Adrenal gland (tissue), 12 donors: Measurements from ENCODE around the gene IRAK3. TPM values are rescaled to one million over a fixed set of nuclear protein-coding genes. Genes with fewer than 3 reads are reported as not detected.
"Not testable (repeated sequence)": the region's sequence is repeated elsewhere in the genome, so short reads cannot be mapped to it uniquely, and the experiment has no call there.

Source experiments
- DNase-seq, 7 donors: peaks; one replicate each; pipeline ENCODE4 v3.0.0-alpha.2; 2019 to 2020
- H3K27ac ChIP-seq, 5 donors: fragments of 200-600 bp; sonication (generic) in 4 of 5; 1 replicate in 3 of 5; 2 replicates in 2 of 5; pipeline versions ENCODE4 v1.5.1 to v1.8.0; 2016 to 2020; ENCODE audit warnings: mild to moderate bottlenecking in 1 of 5
- H3K27me3 ChIP-seq: fragments of 200-600 bp; 2 replicates; pipeline ENCODE4 v1.8.0; 2021
- H3K36me3 ChIP-seq, 2 donors: fragments of 200-600 bp; replicated peaks in 1 of 2; 1 replicate in 1 of 2; 2 replicates in 1 of 2; pipeline versions ENCODE4 v1.5.1 to v1.8.0; 2018 to 2022
- H3K4me1 ChIP-seq, 2 donors: fragments of 200-600 bp; replicated peaks in 1 of 2; 1 replicate in 1 of 2; 2 replicates in 1 of 2; pipeline versions ENCODE4 v1.5.1 to v1.8.0; 2018 to 2021
- H3K4me3 ChIP-seq, 4 donors: fragments of 200-600 bp; sonication (generic) in 3 of 4; one replicate each; pipeline ENCODE4 v1.5.1; 2016 to 2018
- H3K9me3 ChIP-seq, 3 donors: fragments of 200-600 bp; sonication (generic) in 1 of 3; replicated peaks in 1 of 3; 1 replicate in 2 of 3; 2 replicates in 1 of 3; pipeline versions ENCODE4 v1.5.1 to v1.8.0; 2016 to 2021
- CTCF ChIP-seq, 6 experiments: fragments of 450-650 bp in 4 of 6; fragments of 200-600 bp in 2 of 6; sonication (generic) in 1 of 6; IDR thresholded peaks; 1 replicate in 5 of 6; 2 replicates in 1 of 6; pipeline versions ENCODE4 v1.5.1 to v1.8.0; 2016 to 2021; ENCODE audit warnings: antibody characterized with exemption in 6 of 6, mild to moderate bottlenecking in 2 of 6, moderate library complexity in 1 of 6
- POLR2A ChIP-seq, 2 donors: fragments of 450-650 bp; IDR thresholded peaks; one replicate each; pipeline ENCODE4 v1.6.1; 2017; ENCODE audit warnings: antibody characterized with exemption in 2 of 2, mild to moderate bottlenecking in 2 of 2, moderate library complexity in 1 of 2
- WGBS, 4 donors: extraction: QIAGEN DNeasy Blood & Tissue Kit in 2 of 4; methylation state at CpG; one replicate each; pipeline versions ENCODE4 v1.1.5 to v1.1.7; 2013 to 2017; 5-methylcytosine and 5-hydroxymethylcytosine counted together
- intact Hi-C, 2 donors: fragments of 100-400 bp; cut with DNase I; formaldehyde crosslinking; loops; one replicate each; pipeline versions ENCODE4 v1.14.1 to v1.15.0; 2022 to 2023
- polyA plus RNA-seq, 3 donors: library from polyadenylated mRNA; stranded (reverse); fragments of 200-250 nt in 2 of 3; fragments of 350-450 nt in 1 of 3; fragmentation: Illumina TruSeq in 1 of 3; extraction: RNeasy Lipid Tissue Mini Kit (QIAGEN cat#74804) in 1 of 3; gene quantifications; one replicate each; pipeline ENCODE4 v1.2.3, GENCODE V29; 2013 to 2014
- total RNA-seq, 9 donors: library from RNA; depleted of rRNA in 4 of 9; stranded (reverse); fragments of >200 nt in 4 of 9; fragments of 120-200 nt in 1 of 9; fragmentation: NEBNext Ultra II Directional in 1 of 9; extraction: Animal tissue kit (Norgen Biotek cat#: 25700) in 1 of 9; gene quantifications; one replicate each; pipeline versions ENCODE4 v1.1.0 to v1.2.4, GENCODE V29; 2013 to 2023
- donor health status: healthy with polysubstance abuse.
- donor health status: Bipolar disorder and iron deficiency.
- donor health status: DM: yes; HTN: yes; CAD: no.
- donor health status: DM: no; HTN: no; CAD: no.
- donor health status: DM: no; HTN: no; CAD: no.
- donor health status: DM: yes; HTN: yes; CAD: no.

Gene IRAK3
- total and polyA plus RNA-seq, 12 donors, result 3.3 to 29.0 (median 8.3) TPM

- no peaks in the 10 kb centered on the region for H3K27me3 ChIP-seq
- H3K4me1 ChIP-seq, result no peaks in the 10 kb centered on the region
- WGBS, 4 donors, result 72 to 76% (median 75%) methylated on average over 3 of the region's 3 CpGs
- H3K27ac ChIP-seq, result no peak overlapping the region
- H3K36me3 ChIP-seq, result no peaks in the 10 kb centered on the region
- no peak overlapping the region for H3K4me3 ChIP-seq
- TF ChIP-seq POLR2A (IDR thresholded peaks at IDR 0.05) (no peak), CTCF (IDR thresholded peaks at IDR 0.05) (no peak)
- DNase-seq, result no peak
- intact Hi-C loops, result no loop called here
- no peaks in the 10 kb centered on the region for H3K9me3 ChIP-seq
Observed at GRCh38 chr12:66182956-66183355, 6.1 kb upstream of the IRAK3 start.

GRCh38 chr12:66184822-66185221 is 4.2 kb upstream of the IRAK3 start:
- H3K36me3 ChIP-seq, H3K27me3 ChIP-seq, H3K9me3 ChIP-seq, H3K27ac ChIP-seq, H3K4me1 ChIP-seq, intact Hi-C loops, H3K4me3 ChIP-seq, DNase-seq: not testable (repeated sequence)
- 76 to 100% (median 86%) methylated on average over 2 to 3 of the region's 3 CpGs for WGBS, 4 donors

GRCh38 chr12:66187036-66187435 is 2.0 kb upstream of the IRAK3 start:
- intact Hi-C loops, result no loop called here
- 62 to 79% (median 66%) methylated on average over 2 of the region's 2 CpGs for WGBS, 4 donors

GRCh38 chr12:66187821-66188220 is 1.2 kb upstream of the IRAK3 start:
- no peak overlapping the region for H3K4me3 ChIP-seq
- intact Hi-C loops, result no loop called here
- no peak for TF ChIP-seq CTCF (IDR thresholded peaks at IDR 0.05)
- no peak for TF ChIP-seq POLR2A (IDR thresholded peaks at IDR 0.05)
- no peaks in the 10 kb centered on the region for H3K36me3 ChIP-seq
- 77 to 89% (median 84%) methylated on average over 4 of the region's 4 CpGs for WGBS, 4 donors
- H3K27ac ChIP-seq, result peak overlapping the region in 1 of 5 donors; percentile 53
- no peak for DNase-seq
- no peaks in the 10 kb centered on the region for H3K9me3 ChIP-seq
- peaks cover 0 to 18% of the 10 kb centered on the region in 2 donors for H3K4me1 ChIP-seq
- no peaks in the 10 kb centered on the region for H3K27me3 ChIP-seq

More at GRCh38 chr12:66187036-66187435, 2.0 kb upstream of the IRAK3 start:
- Histone ChIP-seq H3K36me3 (no peaks in the 10 kb centered on the region), H3K27me3 (no peaks in the 10 kb centered on the region), H3K9me3 (no peaks in the 10 kb centered on the region), H3K4me3 (no peak overlapping the region), H3K4me1 (peaks cover 0 to 18% of the 10 kb centered on the region in 2 donors), H3K27ac (peak overlapping the region in 3 of 5 donors; percentile 9 to 53 (median 39))
- no peak for DNase-seq
- TF ChIP-seq POLR2A (IDR thresholded peaks at IDR 0.05) (no peak), CTCF (IDR thresholded peaks at IDR 0.05) (no peak)

GRCh38 chr12:66189486-66189843 is 451 bp downstream of the IRAK3 start:
- Histone ChIP-seq H3K4me3 (peak overlapping the region in 1 of 4 donors; percentile 68), H3K9me3 (no peaks in the 10 kb centered on the region), H3K27ac (peak overlapping the region in 4 of 5 donors; percentile 69 to 94 (median 84)), H3K4me1 (peaks cover 0 to 18% of the 10 kb centered on the region in 2 donors), H3K27me3 (no peaks in the 10 kb centered on the region), H3K36me3 (no peaks in the 10 kb centered on the region)
- intact Hi-C loops, result no loop called here
- WGBS, 4 donors, result 18 to 49% (median 32%) methylated on average over 7 to 18 of the region's 18 CpGs
- DNase-seq, result no peak
- TF ChIP-seq POLR2A (IDR thresholded peaks at IDR 0.05), result no peak
- no peak for TF ChIP-seq CTCF (IDR thresholded peaks at IDR 0.05)
